Brain microvascular endothelial cell (primary cell): ENCODE data around the gene THPO.

Experiments used
- DNase-seq: peaks from one replicate; pipeline ENCODE4 v3.0.0-alpha.2; 2020
- H3K27ac ChIP-seq: fragments of 250-450 bp; sonication (Bioruptor Pico); 2 replicates; pipeline ENCODE4 v1.5.1; 2020; ENCODE audit warnings: mild to moderate bottlenecking, moderate library complexity
- H3K27me3 ChIP-seq: fragments of 250-450 bp; sonication (Bioruptor Pico); replicated peaks from 2 replicates; pipeline ENCODE4 v1.5.1; 2020; ENCODE audit warnings: mild to moderate bottlenecking
- H3K36me3 ChIP-seq: fragments of 250-450 bp; sonication (Bioruptor Pico); replicated peaks from 2 replicates; pipeline ENCODE4 v1.5.1; 2020; ENCODE audit warnings: mild to moderate bottlenecking
- H3K4me3 ChIP-seq: 2 replicates; pipeline ENCODE4 v1.5.1; 2011; ENCODE audit warnings: low read depth, mild to moderate bottlenecking, control low read depth, low read length, moderate library complexity
- in situ Hi-C: cut with HindIII; loops from 2 replicates; pipeline ENCODE4 v1.10.0; 2017; ENCODE audit warnings: low sequenced_read_pairs, low pct_ligation_motif_present
- TF ChIP-seq, protein P1 (sequence below): IDR thresholded peaks from 2 replicates; pipeline ENCODE4 v1.5.1; 2011; ENCODE audit warnings: low read depth, mild to moderate bottlenecking, moderate library complexity, low read length, control low read depth, inconsistent platforms; ENCODE audit errors: missing control alignments

The THPO gene

DNA sequence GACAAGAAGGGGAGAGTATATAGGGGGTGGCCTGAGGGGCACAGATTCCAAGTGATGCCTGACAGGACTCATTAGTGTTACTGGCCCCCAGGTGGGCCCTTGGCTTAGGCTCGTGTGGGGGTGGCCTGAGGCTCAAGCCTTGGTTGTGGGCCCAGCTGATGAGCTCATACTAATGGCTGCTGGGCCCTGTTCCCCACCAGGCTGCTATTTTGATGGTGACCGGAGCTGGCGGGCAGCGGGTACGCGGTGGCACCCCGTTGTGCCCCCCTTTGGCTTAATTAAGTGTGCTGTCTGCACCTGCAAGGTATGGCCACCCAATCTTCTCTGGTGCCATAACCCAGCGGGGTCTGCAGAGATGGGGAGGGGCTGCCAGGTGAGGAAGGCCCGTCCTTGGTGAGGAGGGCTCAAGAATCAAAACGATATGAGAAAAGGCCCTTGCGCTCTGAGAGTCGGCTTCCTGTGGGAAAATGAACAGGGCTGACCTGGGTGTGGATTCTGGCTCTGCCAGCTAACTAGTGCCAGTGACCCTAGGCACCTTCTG lies 9.2 kb upstream of the THPO start:
- Histone ChIP-seq H3K27ac (no peak overlapping the region), H3K27me3 (peaks cover 7% of the 10 kb centered on the region), H3K36me3 (no peaks in the 10 kb centered on the region), H3K4me3 (no peak overlapping the region)
- in situ Hi-C loops: no loop called here
- TF ChIP-seq, protein P1, sequence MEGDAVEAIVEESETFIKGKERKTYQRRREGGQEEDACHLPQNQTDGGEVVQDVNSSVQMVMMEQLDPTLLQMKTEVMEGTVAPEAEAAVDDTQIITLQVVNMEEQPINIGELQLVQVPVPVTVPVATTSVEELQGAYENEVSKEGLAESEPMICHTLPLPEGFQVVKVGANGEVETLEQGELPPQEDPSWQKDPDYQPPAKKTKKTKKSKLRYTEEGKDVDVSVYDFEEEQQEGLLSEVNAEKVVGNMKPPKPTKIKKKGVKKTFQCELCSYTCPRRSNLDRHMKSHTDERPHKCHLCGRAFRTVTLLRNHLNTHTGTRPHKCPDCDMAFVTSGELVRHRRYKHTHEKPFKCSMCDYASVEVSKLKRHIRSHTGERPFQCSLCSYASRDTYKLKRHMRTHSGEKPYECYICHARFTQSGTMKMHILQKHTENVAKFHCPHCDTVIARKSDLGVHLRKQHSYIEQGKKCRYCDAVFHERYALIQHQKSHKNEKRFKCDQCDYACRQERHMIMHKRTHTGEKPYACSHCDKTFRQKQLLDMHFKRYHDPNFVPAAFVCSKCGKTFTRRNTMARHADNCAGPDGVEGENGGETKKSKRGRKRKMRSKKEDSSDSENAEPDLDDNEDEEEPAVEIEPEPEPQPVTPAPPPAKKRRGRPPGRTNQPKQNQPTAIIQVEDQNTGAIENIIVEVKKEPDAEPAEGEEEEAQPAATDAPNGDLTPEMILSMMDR: no peak
- DNase-seq: no peak

DNA sequence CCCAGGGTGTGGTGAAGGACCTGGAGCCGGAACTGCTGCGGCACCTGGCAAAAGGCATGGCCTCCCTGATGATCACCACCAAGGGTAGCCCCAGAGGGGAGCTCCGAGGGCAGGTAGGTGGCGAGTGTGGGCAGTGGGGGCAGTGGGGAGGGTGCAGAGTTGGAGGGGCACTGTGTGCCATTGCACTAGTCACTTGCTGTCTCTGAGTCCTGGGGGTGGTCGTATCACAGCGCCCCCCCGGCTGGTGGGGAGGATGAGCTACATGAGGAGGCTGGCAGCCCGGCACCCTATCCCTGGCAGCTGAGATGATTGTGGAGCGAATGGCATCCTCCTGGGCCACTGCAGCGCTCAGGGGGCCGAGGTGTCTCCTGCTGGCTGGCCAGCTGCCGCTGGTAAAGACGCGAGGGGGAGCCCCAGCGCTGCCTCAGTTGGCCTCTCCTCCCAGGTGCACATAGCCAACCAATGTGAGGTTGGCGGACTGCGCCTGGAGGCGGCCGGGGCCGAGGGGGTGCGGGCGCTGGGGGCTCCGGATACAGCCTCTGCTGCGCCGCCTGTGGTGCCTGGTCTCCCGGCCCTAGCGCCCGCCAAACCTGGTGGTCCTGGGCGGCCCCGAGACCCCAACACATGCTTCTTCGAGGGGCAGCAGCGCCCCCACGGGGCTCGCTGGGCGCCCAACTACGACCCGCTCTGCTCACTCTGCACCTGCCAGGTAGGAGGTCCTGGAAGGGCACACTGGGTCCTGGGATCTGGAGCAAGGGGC lies 8.2 kb upstream of the THPO start:
- TF ChIP-seq, protein P1: no peak
- Histone ChIP-seq H3K27ac (no peak overlapping the region), H3K36me3 (no peaks in the 10 kb centered on the region), H3K4me3 (no peak overlapping the region), H3K27me3 (peaks cover 17% of the 10 kb centered on the region)
- in situ Hi-C loops: no loop called here
- DNase-seq: no peak

DNA sequence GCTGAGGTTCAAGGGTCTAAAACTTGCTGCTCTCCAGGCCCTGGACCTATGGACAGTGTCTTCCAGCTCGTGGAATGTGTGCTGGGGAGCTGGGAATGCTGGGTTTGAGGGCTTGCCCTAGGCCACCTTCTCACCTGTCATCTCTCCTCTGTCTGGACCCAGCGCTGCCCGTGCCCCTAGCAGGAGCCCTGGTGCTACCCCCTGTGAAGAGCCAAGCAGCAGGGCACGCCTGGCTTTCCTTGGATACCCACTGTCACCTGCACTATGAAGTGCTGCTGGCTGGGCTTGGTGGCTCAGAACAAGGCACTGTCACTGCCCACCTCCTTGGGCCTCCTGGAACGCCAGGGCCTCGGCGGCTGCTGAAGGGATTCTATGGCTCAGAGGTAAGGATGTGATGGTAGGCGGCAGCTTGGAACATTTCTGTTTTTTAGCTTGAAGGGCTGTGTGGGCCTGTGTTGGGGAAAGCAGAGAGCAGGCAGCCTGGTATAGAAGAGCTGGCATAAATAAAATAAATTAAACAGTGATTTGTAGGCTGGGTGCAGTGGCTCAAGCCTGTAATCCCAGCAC lies 6.9 kb upstream of the THPO start:
- in situ Hi-C loops: no loop called here
- no peak for DNase-seq
- Histone ChIP-seq H3K36me3 (no peaks in the 10 kb centered on the region), H3K27me3 (peaks cover 28% of the 10 kb centered on the region), H3K27ac (no peak overlapping the region), H3K4me3 (no peak overlapping the region)
- TF ChIP-seq, protein P1: no peak

DNA sequence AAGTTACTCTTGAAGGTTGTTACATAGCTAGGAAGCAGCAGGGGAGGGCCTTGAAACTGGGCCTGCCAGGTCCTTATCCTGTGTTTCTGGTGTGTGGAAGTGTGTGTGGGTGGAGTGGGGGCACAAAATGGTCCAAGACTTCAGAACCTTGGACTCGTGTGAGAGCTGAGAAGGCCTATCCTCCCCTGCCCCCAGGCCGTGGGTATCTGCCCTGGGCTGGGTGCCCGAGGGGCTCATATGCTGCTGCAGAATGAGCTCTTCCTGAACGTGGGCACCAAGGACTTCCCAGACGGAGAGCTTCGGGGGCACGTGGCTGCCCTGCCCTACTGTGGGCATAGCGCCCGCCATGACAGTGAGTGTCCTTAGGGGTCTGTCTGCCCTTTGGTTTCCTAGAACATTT lies 6.3 kb upstream of the THPO start:
- TF ChIP-seq, protein P1: no peak
- H3K4me3 ChIP-seq: no peak overlapping the region
- in situ Hi-C loops: no loop called here
- H3K27ac ChIP-seq: no peak overlapping the region
- peaks cover 29% of the 10 kb centered on the region for H3K27me3 ChIP-seq
- DNase-seq: no peak
- no peaks in the 10 kb centered on the region for H3K36me3 ChIP-seq

DNA sequence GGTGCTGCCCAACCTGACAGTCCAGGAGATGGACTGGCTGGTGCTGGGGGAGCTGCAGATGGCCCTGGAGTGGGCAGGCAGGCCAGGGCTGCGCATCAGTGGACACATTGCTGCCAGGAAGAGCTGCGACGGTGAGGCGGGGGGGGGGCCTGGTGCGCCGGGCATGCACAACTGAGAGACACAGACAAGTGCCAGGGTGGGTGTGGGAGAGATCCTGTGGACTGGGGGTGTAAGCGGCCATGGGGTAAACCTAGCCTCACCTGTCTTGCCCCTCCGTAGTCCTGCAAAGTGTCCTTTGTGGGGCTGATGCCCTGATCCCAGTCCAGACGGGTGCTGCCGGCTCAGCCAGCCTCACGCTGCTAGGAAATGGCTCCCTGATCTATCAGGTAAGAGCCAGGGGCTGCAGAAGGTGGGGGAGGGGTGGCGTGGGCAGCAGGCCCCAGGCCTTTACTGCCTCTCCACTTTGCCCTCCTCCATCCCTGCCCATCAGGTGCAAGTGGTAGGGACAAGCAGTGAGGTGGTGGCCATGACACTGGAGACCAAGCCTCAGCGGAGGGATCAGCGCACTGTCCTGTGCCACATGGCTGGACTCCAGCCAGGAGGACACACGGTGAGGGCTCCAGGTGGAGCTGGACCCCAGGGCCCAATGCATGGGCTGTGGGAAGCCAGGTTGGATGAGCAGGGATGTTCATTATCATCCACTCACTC lies 5.2 kb upstream of the THPO start:
- H3K27me3 ChIP-seq: peaks cover 34% of the 10 kb centered on the region
- H3K4me3 ChIP-seq: no peak overlapping the region
- in situ Hi-C loops: no loop called here
- no peak for DNase-seq
- H3K36me3 ChIP-seq: no peaks in the 10 kb centered on the region
- TF ChIP-seq, protein P1: no peak
- no peak overlapping the region for H3K27ac ChIP-seq
